ENCODE measurements around the gene RPL5.
A peak's percentile ranks its signal among the peaks of the same experiment; 100 is the strongest.

RPL5 gene

GRCh38 chr1:92820024-92820423 is 11.8 kb upstream of the RPL5 start:
- DNase-seq (ENCODE audit: low read depth), result no peak

- no peak for DNase-seq (ENCODE audit: low read depth)
These were observed 11.3 kb upstream of the RPL5 start for GRCh38 chr1:92820551-92820950.

- DNase-seq (ENCODE audit: low read depth), result peak; percentile 46
These were observed 9.0 kb upstream of the RPL5 start for GRCh38 chr1:92822879-92823278.

- no peak for DNase-seq (ENCODE audit: low read depth)
These were observed 5.0 kb upstream of the RPL5 start for GRCh38 chr1:92826792-92827191.

- no peak for DNase-seq (ENCODE audit: low read depth)
These were observed 475 bp upstream of the RPL5 start for GRCh38 chr1:92831368-92831761.

GRCh38 chr1:92832537-92833114 is 786 bp downstream of the RPL5 start:
- DNase-seq (ENCODE audit: low read depth), result no peak

- no peak for DNase-seq (ENCODE audit: low read depth)
These were observed 2.0 kb downstream of the RPL5 start for GRCh38 chr1:92833840-92834239.

GRCh38 chr1:92834617-92835016 is 2.8 kb downstream of the RPL5 start:
- DNase-seq (ENCODE audit: low read depth), result no peak

GRCh38 chr1:92837062-92837461 is 5.2 kb downstream of the RPL5 start:
- no peak for DNase-seq (ENCODE audit: low read depth)

GRCh38 chr1:92838519-92838918 is 6.7 kb downstream of the RPL5 start:
- DNase-seq (ENCODE audit: low read depth), result no peak

- no peak for DNase-seq (ENCODE audit: low read depth)
These were observed 7.6 kb downstream of the RPL5 start for GRCh38 chr1:92839442-92839841.

GRCh38 chr1:92840600-92840999 is 8.8 kb downstream of the RPL5 start:
- no peak for DNase-seq (ENCODE audit: low read depth)

- DNase-seq (ENCODE audit: low read depth), result no peak
These were observed 10.5 kb downstream of the RPL5 start for GRCh38 chr1:92842082-92843045.

- no peak for DNase-seq (ENCODE audit: low read depth)
These were observed 11.2 kb downstream of the RPL5 start for GRCh38 chr1:92843046-92843423.

- no peak for DNase-seq (ENCODE audit: low read depth)
These were observed 11.9 kb downstream of the RPL5 start for GRCh38 chr1:92843429-92844352.

- no peak for DNase-seq (ENCODE audit: low read depth)
These were observed 12.6 kb downstream of the RPL5 start for GRCh38 chr1:92844439-92844838.

- DNase-seq (ENCODE audit: low read depth), result no peak
These were observed 14.1 kb downstream of the RPL5 start for GRCh38 chr1:92845908-92846307.

GRCh38 chr1:92848201-92848600 is 16.4 kb downstream of the RPL5 start:
- no peak for DNase-seq (ENCODE audit: low read depth)

GRCh38 chr1:92850019-92850418 is 18.2 kb downstream of the RPL5 start:
- no peak for DNase-seq (ENCODE audit: low read depth)

GRCh38 chr1:92851729-92852128 is 19.9 kb downstream of the RPL5 start:
- no peak for DNase-seq (ENCODE audit: low read depth)

- DNase-seq (ENCODE audit: low read depth), result no peak
These were observed 21.5 kb downstream of the RPL5 start for GRCh38 chr1:92853299-92853698.

- no peak for DNase-seq (ENCODE audit: low read depth)
These were observed 22.4 kb downstream of the RPL5 start for GRCh38 chr1:92854101-92854785.
